SK-N-DZ (cell line): ENCODE results near the gene AIG1.
"Not testable (repeated sequence)": the region's sequence is repeated elsewhere in the genome, so short reads cannot be mapped to it uniquely, and the experiment has no call there.

Experiments used
- DNase-seq: peaks from one replicate; pipeline ENCODE4 v3.0.0-alpha.2; 2015; ENCODE audit warnings: low spot score

The AIG1 gene

DNA sequence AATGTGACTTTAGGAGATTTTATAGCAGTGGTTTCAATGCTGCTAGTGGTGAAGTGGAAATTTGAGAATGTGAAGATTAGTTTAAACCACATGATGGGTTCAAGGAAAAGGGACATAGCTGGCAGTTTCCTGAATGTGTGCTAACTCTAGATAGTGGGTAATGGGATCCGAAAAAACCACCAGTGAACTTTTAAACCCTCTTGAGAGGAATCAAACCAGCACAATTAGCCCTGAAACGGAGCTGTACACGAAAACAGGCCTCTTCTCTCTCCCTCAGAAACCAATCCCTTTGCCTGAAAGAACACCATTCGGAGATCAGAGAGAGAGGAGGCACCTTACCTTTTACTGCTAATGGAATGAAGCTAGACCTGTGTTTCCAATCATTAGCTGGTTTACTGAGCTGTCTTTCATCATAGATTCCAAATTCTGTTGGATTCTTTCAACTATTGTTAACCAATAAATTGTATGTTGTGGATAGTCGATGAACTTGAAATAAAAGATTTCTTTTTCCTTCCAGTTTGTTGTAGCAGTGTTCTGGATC, 103.9 kb downstream of the AIG1 start:
- DNase-seq = no peak

DNA sequence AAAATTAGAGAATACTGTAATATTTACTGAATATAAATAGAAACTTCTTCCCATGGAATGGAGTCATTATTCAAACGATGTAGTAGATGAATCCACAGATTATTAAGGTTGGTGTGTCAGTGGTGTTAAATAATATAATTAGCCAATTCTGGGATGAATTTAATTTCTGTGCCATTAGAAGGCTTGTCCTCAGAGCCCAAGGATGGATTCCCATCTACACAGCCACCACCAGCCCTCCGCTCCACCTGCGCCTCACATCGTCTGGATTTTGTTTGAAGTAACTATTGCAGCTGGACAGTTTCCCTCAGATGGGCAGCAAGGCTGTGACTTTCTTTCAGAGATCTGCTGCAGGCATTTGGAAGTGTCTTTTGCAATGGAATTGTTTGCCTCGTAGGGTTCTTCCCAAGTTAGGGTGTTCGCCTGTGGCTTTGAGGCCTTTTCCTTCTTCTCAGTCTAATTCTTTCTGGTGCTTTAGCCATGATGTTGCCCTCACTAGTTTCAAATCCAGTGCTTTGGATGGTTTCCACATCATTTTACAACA, 104.7 kb downstream of the AIG1 start:
- DNase-seq = no peak

DNA sequence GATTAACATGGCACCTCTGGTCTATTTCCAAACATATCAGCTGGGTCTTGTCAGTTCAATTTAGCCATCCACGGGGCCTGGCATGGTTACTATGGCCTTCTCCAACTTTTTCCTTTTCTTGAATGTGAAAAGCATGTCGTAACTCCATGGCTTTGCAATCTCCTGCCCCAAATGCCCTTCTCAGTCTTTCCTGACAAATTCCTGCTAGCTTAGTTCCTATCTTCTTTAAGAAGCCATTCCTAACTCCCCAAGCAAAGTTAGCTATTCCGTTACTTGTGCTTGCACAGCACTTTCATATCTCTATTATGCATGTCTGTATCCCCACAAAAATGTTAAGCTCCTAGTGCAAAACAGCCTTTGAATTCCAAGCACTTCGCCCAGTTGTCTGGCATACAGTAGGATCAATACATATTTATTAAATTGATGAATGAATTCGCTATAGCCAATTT, 105.6 kb downstream of the AIG1 start:
- DNase-seq = no peak

DNA sequence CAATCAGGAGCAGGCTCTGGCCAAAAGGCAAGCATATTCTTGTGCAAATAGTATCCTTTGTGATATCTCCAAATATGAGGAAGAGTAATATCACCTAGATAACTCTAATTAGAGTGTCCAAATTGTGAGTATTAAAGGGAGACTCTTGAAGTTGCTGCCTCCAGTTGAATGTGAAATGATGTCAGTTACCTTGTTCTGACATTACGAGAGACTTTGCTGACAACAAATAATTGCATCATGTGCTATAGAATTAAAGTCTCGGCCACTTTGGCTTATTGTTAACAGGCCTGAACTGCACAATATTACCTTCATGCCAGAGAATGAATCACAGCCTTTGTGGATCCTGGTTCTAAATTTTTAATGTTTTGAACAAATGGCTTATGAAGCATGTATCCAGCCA, 106.5 kb downstream of the AIG1 start:
- DNase-seq = no peak

DNA sequence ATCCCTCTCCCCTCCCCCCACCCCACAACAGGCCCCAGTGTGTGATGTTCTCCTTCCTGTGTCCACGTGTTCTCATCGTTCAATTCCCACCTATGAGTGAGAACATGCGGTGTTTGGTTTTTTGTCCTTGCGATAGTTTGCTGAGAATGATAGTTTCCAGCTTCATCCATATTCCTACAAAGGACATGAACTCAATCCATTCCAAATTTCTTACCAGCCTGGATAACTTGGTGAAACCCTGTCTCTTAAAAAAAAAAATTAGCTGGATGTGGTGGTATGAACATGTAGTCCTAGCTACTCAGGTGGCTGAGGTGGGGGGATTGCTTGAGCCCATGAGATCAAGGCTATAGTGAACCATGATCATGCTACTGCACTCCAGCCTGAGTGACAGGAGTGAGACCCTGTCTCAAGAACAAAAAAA, 107.7 kb downstream of the AIG1 start:
- not testable (repeated sequence) for DNase-seq

DNA sequence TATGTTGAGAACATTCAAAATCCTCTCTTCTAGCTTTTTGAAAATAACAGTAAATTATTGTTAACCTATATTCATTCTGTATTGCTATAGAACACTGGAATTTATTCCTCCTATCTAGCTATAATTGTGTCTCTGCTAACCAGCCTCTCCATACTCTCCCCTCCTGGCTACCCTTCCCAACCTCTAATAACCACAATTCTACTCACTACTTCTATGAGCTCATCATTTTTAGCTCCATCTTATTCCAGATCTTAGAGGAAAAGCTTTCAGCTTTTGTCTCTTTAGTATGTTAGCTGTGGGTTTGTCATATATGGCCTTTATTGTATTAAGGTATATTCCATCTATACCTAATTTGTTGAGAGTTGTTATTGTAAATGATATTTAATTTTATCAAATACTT, 108.8 kb downstream of the AIG1 start:
- no peak for DNase-seq

DNA sequence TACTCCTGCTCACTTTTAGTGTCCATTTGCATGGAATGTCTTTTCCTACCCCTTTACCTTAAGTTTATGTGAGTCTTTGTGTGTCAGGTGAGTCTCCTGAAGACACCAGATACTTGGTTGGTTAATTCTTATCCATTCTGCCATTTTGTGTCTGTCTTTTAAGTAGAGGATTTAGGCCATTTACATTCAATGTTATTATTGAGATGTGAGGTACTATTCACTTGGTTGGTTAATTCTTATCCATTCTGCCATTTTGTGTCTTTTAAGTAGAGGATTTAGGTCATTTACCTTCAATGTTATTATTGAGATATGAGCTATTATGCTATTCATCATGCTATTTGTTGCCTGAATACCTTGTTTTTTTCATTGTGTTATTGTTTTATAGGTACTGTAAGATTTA, 113.8 kb downstream of the AIG1 start:
- DNase-seq = no peak

DNA sequence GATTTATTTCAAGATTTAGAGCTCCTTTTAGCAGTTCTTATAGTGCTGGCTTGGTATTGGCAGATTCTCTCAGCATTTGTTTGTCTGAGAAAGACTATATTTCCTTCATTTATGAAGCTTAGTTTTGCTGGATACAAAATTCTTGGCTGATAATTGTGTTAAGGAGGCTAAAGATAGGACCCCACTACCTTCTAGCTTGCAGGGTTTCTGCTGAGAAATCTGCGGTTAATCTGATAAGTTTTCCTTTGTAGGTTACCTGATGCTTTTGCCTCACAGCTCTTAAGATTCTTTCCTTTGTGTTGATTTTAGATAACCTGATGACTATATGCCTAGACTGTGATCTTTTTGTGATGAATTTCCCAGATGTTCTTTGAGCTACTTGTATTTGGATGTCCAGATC, 114.3 kb downstream of the AIG1 start:
- DNase-seq = no peak

DNA sequence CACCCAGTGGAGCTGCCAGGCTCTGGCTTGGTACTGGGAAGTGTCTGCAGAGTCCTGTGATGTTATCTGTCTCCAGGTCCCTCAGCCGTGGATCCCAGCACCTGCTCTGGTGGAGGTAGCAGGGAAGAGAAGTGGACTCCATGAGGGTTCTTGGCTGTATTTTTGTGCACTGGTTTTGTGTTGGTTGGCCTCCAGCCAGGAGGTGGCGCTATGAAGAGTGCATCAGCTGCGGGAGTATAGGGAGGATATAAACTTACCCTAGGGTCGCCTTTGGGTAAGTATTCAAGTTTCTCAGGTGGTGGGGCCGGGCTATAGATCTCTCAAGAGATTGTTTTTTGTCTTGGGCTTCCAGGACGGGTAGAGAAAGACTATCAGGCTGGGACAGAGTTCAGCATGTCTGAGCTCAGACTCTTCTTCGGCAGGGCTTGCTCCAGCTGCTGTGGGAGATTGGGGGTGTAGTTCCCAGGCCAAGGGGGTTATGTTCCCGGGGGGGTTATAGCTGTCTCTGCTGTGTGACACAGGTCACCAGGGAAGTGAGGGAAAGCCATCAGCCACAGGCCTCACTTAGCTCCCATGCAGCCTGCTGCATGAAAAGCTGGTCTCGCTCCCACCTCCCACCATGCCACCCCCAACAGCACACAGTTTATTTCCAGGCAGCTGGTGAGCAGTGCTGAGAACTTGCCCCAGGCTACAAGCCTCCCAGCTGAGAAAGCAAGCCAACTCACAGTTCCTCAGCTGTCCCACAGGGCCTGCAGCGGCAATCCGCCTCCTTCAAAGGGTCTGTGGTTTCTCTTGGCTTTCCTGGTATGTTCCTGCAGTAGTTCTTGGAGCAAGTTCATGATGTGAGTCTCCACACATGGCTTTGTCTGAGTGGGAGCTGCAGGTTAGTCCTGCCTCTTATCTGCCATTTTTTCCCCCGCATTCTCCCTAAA, 115.7 kb downstream of the AIG1 start:
- DNase-seq = peak; percentile 10

DNA sequence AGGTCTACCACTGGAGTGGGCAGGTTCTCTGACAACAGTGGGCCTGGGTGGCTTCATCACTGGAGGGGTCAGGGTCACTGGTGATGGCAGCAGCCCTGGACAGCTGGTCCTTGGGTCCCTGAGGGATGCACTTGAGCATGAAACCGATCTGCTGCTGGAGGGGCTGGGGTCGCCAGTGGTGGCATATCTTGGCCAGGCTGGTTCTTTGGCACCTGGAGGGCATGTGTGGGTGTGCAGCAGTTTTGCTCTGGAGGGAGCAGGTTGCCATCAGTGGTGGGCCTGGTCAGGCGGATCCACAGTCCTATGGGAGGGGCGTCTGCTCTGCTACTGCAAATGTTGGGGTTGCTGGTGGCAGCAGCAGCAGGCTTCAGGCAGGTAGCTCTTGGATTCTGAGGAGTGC, 117.0 kb downstream of the AIG1 start:
- DNase-seq = no peak

DNA sequence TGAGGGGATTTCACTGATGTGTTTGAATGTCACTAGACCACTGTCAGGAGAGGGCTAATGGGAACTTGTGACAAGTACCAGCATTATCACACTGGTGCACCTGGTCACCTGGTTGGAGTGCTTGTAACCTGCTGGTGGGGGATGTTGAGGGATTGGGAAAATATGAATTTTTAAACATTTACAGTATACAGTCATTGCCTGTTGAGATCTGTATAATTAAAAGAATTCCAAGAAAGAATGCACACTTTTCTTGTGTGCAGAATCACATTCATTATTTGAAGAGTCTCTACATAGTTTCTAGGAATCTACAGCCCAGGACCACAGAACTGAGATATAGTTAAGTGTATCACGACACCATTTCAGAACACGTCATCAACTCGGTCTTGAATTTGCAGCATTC, 118.4 kb downstream of the AIG1 start:
- DNase-seq = no peak

DNA sequence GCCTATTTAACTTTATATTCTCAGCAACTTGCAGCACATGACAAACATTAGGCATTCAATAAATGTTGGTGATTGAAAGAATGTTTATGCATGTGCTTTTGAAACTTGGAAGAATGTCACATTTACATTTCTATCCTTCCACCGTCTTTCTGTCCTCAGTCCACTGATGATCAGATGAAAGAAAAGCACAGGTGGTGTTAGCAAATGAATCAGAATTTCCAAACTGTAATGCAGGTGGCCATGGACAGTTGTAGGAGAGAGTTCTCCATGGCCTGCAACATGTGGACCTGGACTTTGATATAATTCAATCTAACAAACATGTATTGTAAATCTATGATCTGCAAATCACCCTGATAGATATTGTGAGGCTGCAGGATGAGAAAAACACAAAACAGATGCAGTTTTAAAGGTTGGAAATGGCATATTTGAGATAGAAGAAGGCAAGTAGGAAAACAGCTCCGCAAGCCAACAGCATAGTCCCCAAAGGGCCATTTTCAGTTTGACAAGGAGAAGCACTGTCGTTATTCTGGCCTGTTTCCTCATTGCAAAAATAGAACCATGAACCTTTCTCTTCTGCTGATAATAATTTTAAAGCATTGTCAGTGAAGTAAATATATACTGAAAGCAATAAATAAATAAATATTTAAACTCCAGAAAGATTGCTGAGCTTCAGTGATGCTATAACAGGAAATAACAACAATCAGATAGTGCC, 119.4 kb downstream of the AIG1 start:
- no peak for DNase-seq

DNA sequence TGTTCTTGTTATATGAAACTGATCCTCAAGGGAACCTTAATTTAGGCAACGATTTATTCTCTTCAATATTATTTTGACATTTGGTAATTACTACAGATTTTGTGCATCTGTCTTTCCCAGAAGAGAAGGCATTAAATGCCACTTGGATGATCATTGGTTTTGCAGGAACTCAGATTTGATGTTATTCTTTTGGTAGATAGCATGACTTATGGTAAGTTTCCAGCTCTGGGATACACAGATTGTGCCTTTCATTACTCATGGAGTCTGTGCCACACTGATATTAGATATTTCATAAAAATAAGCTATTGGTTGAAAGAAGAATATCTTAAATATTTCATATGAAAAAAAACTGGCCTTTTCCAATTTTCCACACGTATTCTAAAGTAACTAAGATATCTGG, 120.1 kb downstream of the AIG1 start:
- no peak for DNase-seq

DNA sequence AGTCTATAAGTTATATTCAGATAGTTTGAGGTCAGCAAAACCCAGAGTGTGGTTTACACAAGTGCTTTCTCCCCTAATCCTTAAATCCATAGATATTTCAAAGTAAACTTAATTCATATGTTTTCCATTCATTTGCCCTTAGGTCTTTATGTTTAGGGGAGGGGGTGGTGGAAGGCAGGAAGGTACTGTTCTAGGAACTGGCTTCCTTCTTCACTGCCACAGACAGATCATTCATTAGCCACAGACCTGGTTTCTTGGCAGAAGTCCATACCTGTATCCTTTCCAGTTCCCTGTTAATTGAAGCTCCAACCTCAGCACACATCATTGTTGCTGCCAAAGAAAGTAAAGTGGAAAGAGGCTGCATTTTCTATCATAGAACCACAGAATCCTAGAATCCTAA, 123.0 kb downstream of the AIG1 start:
- DNase-seq = no peak

DNA sequence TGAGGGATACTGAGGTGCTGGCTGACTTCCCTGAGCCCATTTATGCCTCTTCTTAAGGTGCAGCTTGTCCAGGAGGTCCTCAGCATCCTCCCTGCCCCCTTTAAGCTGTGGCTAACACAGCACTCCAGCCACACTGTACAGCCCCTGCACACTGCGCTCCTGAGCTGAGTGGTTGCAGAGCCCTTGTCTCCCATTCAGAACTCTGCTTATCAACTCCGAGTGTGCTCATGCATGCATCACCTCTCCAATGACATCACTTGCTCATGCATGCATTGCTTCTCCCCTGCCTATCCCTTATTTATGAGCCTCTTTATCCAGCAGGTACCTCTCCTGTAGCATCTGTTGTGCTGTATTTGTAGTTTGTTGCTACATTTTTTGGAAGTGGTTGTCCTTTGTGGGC, 124.6 kb downstream of the AIG1 start:
- DNase-seq = no peak

DNA sequence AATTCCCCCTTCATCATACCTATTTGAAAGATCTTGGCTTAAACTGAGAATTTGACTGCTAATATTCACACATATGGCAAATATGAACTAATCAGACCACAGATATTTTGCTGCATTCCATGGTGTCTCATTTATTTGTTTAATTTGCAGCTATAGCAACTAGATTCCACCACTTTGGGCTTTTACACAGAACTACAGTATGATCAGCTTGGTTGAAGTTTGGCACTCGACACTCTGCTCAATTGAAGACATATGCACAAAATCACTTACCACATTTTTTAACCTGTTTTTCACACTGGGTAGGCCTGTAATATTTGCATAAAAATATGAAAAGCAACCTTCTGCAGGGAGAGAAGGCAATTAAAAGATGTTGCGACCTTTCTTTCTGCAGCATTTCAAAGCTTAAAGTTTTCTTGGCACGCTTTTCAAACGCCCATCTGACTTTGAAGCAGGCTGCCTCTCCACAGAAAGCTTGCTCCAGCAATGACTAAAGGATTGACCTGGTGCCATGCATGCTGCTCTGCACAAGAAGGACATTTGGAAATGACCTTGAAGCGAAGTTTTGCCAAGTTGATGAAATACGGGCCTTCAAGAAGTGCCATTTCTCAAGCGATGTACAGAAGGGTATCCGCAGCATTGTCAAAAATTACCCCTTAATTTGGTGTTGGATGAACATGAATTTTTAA, 126.7 kb downstream of the AIG1 start:
- no peak for DNase-seq

DNA sequence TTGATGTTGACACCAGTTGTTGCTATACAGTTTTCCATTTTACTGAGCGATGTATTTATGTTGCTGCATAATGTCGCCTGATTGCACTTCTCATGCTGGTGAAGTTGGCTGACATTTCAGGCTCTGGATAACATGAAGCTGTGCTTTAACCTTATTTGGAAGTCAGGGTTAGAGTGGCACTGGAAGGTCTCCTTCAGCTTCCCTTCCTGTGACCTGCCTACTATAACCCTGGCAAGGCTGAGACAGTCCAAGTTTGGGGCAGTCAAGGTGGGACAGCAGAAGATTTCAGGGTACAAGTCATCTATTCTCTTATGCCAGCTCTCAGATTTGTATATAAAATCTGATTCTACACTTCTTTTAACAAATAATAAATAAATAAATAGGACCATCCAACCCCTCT, 127.6 kb downstream of the AIG1 start:
- no peak for DNase-seq

DNA sequence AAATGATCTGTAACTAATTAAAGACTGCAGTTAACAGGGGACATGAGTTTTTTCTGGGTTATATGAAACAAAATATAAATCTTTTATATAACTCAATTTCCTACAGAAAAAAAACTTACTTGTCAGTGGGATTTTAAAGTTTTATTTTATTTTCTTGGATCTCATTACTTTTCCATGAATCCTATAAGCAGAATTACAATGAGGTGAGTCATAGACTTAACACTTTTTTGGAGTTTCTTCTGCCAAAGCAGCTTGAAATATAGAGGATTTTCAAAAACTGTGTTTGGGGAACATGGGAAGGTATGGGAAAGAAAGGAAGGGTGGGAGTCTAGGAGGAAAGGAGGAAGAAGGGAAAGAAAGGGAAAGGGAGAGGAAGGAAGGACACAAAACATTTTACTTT, 130.7 kb downstream of the AIG1 start:
- DNase-seq = no peak

DNA sequence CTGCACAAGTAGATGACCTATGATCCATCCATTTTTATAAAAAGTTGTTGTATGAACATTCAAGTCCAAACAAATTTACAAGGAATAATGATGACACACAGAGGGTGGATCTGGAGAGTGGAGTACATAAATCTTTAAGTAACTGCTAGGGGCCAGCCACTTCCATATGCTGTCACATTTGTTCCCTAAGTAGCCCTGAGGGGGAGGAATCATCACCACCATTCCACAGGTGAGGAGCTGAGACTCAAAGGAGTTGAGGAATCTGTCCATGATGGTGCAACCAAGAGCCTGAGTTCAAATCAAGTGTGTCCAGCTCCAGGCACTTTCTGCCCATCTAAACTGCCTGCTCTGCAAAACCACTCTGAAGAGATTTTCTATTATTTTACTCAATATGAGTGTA, 132.1 kb downstream of the AIG1 start:
- no peak for DNase-seq

DNA sequence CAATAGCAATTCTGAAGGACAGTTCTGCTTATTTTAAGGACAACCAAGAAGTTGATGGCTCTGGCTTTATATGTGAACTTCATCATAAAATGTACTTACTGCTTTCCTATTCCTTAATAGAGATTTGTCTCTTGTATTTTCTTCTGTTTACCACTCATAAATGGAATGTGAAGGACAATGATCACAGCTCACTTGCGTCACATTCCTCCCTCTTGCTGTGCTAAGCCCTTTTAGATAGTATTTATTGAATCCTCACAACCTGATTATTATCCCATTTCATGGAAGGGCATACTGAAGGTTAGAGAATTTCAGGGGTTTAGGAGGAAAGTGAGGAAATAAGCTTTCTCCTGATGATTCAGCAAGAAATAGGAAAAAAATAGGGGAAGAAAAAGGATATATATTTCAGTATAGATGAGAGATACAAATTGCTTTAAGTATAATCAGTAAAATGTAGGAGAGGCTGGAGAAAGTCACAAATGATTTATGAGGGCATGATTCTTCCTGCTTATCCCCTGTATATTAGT, 132.9 kb downstream of the AIG1 start:
- no peak for DNase-seq

DNA sequence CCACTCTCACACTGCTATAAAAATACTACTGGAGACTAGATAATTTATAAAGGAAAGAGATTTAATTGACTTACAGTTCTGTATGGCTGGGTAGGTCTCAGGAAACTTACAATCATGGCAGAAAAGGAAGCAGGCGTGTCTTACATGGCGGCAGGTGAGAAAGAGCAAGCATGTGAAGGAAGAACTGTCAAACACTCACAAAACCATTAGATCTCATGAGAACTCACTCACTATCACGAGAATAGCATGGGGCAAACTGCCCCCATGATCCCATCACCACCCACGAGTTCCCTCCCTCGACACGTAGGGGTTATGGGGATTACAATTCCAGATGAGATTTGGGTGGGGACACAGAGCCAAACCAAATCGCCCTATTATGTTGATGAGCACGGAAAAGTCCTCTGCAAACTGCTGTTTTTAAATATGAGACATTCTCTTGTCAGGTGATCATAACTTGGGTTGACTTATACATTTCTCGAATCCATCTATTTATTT, 133.5 kb downstream of the AIG1 start:
- no peak for DNase-seq
